ENCODE results near the gene CHP1. TPM values are rescaled to one million over a fixed set of nuclear protein-coding genes. Genes with fewer than 3 reads are reported as not detected.
"Not testable (repeated sequence)": the region's sequence is repeated elsewhere in the genome, so short reads cannot be mapped to it uniquely, and the experiment has no call there.

The CHP1 gene
- total RNA-seq, 4 donors from 2014 or later = 115 to 241 (median 160) TPM

GRCh38 chr15:41291065-41291631, 60.1 kb downstream of the CHP1 start:
- TF ChIP-seq POLR2A (IDR thresholded peaks at IDR 0.05) (no peak), CTCF (IDR thresholded peaks at IDR 0.05) (no peak)
- no peak for DNase-seq
- H3K4me1 ChIP-seq = peaks cover 0 to 28% (median 7%) of the 10 kb centered on the region in 3 donors
- no peaks in the 10 kb centered on the region for H3K27me3 ChIP-seq
- H3K9me3 ChIP-seq = no peaks in the 10 kb centered on the region
- WGBS, 2 donors = 82 to 83% methylated on average over 8 to 9 of the region's 9 CpGs
- peaks cover 0 to 95% (median 22%) of the 10 kb centered on the region in 3 donors for H3K36me3 ChIP-seq
- no peak overlapping the region for H3K4me3 ChIP-seq
- intact Hi-C loops (cut with DNase I) = no loop called here
- H3K27ac ChIP-seq = peak overlapping the region in 2 of 4 donors; percentile 21 to 50

GRCh38 chr15:41292521-41292920, 61.5 kb downstream of the CHP1 start:
- H3K27ac ChIP-seq = no peak overlapping the region
- intact Hi-C loops (cut with DNase I) = no loop called here
- 29 to 38% methylated on average over 1 of the region's 1 CpG for WGBS, 2 donors
- H3K4me3 ChIP-seq = no peak overlapping the region
- no peaks in the 10 kb centered on the region for H3K9me3 ChIP-seq
- H3K4me1 ChIP-seq = peaks cover 0 to 14% (median under 1%) of the 10 kb centered on the region in 3 donors
- peaks cover 0 to 95% (median 18%) of the 10 kb centered on the region in 3 donors for H3K36me3 ChIP-seq
- no peak for TF ChIP-seq CTCF (IDR thresholded peaks at IDR 0.05)
- no peak for TF ChIP-seq POLR2A (IDR thresholded peaks at IDR 0.05)
- H3K27me3 ChIP-seq = no peaks in the 10 kb centered on the region
- DNase-seq = no peak

- H3K36me3 ChIP-seq = peaks cover 9 to 54% (median 16%) of the 10 kb centered on the region in 3 donors
- H3K27me3 ChIP-seq; DNase-seq; H3K4me3 ChIP-seq; H3K4me1 ChIP-seq; H3K9me3 ChIP-seq; H3K27ac ChIP-seq; intact Hi-C loops (cut with DNase I): not testable (repeated sequence)
- 79 to 83% methylated on average over 2 of the region's 2 CpGs for WGBS, 2 donors
These were observed 70.1 kb downstream of the CHP1 start for GRCh38 chr15:41301139-41301538.

- intact Hi-C loops (cut with DNase I) = no loop called here
- no peak for DNase-seq
- TF ChIP-seq CTCF (IDR thresholded peaks at IDR 0.05) (no peak), POLR2A (IDR thresholded peaks at IDR 0.05) (no peak)
- 100% methylated on average over 1 of the region's 1 CpG for WGBS, 2 donors
- Histone ChIP-seq H3K9me3 (no peaks in the 10 kb centered on the region), H3K4me1 (no peaks in the 10 kb centered on the region), H3K27me3 (no peaks in the 10 kb centered on the region), H3K4me3 (no peak overlapping the region), H3K27ac (no peak overlapping the region), H3K36me3 (peaks cover 9 to 49% (median 16%) of the 10 kb centered on the region in 3 donors)
These were observed 70.5 kb downstream of the CHP1 start for GRCh38 chr15:41301587-41301986.

GRCh38 chr15:41304149-41304770, 73.2 kb downstream of the CHP1 start:
- H3K36me3 ChIP-seq = peaks cover under 1 to 30% (median under 1%) of the 10 kb centered on the region in 3 donors
- no peak overlapping the region for H3K4me3 ChIP-seq
- intact Hi-C loops (cut with DNase I) = no loop called here
- DNase-seq = no peak
- 85 to 86% methylated on average over 3 of the region's 3 CpGs for WGBS, 2 donors
- no peaks in the 10 kb centered on the region for H3K27me3 ChIP-seq
- TF ChIP-seq POLR2A (IDR thresholded peaks at IDR 0.05) (no peak), CTCF (IDR thresholded peaks at IDR 0.05) (no peak)
- no peaks in the 10 kb centered on the region for H3K9me3 ChIP-seq
- peaks cover 0 to 4% (median 0%) of the 10 kb centered on the region in 3 donors for H3K4me1 ChIP-seq
- H3K27ac ChIP-seq = no peak overlapping the region

All from esophagus squamous epithelium (tissue), 5 donors.